HL-60/S4 treated with phorbol 12-myristate 13-acetate at 8.2 ng/mL for 4 days and 3 days (cell line): Measurements from ENCODE around the gene ITGB7.

ENCODE experiments used
- in situ Hi-C: fragments of 300-500 bp; cut with MboI; formaldehyde crosslinking; loops from 2 replicates; pipeline ENCODE4 v1.15.0; 2022; ENCODE audit warnings: low sequenced_read_pairs

Gene ITGB7

DNA sequence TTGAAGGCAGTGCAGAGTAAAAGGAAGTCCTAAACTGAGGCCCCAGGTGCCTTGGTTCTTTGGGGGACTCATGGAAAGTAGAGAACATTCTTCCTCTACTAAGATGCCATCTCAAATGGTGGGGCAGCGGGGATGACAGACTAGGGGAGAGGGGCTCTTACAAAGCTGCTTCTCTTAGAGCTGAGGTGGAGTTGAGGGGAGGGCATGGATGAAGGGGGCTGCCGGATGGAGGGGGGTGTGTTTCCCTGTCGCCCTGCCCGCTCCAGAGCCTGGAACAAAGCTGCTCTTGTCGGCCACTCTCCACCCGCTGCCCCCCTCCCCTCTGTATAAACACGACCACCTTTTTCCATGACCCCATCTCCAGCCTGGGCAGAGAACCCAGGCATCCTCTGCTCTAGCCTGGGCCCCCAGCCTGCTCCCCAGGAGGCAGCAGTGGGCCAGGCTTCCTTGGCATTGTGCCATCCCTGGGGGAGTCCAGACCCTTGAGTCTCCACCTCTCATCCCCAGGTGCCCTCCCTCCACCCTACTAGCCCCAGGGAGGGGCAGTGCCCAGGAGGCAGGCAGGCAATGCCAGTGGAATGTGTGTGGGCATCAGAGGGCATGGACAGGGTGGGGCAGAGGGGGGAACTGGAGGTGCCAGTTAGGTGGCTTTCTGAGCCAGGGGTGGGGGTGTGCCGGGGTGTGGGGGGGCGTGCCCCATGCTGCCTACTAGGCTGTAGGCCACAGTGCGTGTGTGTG lies 23.2 kb upstream of the ITGB7 start:
- in situ Hi-C loops: no loop called here

DNA sequence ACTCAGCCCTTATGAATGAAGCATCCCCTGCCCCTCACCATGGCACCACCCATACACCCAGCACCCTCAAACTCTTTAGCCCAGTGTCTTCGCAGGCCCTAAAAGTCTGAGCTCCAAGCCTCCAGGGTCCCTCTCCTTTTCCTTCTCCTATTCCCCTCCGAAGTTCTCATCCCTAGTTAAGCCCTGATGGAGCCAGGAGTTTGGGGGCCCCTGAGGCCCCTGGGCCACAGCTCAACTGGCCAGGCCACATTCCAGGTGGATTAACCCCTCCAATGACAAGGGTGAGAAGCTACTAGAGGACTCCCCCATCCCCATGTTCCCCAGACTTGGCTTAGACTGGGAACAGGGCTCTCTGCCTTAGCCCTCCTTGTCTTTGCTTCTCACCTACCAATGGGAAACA lies 22.4 kb upstream of the ITGB7 start:
- in situ Hi-C loops: no loop called here

DNA sequence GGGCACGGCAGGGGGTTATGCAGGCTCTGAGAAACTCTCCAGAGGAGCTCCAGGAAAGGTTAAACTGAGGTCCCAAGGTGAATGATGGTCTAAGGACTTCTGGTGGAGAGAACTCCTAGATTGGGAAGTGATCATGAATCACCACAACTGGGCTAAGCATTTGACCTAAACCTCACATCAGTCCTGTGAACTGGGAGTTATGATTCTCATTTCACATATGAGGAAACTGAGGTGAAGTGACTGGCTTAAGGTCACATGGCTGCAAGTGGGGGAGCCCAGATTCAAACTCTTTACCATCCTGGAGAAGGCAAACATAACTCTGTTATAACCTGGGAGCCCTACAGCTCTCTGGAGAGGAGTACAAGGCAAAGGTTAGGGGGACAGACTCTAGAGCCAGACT lies 20.8 kb upstream of the ITGB7 start:
- in situ Hi-C loops: no loop called here

DNA sequence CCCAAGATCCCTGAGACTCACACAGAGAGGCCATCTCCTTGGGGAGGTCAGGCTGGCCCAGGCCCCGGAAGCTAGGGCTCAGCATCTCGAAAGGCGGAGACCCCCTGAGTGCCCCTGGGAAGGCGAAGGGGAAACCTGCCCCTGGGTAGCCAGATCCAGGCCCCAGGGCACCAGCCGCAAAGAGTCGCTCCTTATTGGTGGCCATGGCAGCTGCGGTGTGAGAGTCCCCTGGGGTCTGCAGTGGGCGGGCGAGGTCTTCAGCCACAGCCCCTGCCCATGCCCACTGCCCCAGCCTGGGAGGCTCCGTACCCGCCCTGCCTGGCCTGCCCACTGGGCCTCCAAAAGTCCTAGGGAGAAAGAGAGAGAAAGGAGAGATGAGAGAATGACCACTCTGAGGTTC lies 20.3 kb upstream of the ITGB7 start:
- in situ Hi-C loops: no loop called here

DNA sequence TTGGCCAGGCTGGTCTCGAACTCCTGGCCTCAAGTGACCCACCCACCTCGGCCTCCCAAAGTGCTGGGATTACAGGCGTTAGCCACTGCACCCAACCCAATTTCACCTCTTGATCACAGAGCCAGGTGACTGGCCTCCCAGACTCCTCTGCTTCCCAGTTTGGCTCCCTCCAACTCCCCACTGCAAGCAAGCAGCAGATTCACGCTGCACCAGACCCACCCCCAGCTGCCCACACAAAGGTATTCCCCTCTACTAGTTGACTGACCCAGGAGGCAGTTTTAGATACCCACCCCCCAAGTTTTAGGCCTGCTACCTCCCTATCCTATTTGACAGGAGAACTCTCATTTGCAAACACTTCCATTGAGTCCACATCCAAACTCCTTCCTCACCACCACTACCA lies 19.8 kb upstream of the ITGB7 start:
- in situ Hi-C loops: no loop called here

DNA sequence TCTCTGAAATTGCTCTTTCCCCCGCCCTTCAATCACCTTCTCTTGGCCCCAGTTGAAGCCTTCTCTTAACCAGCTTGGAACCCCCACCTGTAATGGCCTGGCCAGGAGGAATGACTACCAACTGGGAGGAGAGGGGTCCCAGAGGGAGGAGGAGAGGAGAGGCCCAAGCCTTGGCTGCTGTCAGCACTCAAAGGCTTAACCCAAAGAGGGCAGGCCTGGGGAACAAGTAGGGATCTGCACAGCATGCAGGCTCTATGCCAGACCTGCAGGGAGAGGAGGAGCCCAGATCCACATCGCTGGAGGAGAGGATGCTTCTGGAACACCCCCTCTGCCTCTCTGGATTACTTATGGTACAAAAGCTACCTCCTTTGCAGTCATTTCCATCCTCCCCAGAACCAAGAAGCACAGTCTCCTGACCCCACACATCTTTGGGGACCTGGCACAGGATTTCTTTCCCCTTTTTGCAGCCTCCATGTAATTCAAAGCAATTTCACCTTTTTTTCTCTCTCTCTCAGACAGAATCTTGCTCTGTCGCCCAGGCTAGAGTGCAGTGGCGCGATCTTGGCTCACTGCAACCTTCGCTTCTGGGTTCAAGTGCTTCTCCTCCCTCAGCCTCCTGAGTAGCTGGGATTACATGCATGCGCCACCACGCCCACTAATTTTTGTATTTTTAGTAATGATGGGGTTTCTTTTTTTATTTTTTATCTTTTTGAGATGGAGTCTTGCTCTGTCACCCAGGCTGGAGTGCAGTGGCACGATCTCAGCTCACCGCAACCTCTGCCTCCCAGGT lies 18.8 kb upstream of the ITGB7 start:
- in situ Hi-C loops: no loop called here

DNA sequence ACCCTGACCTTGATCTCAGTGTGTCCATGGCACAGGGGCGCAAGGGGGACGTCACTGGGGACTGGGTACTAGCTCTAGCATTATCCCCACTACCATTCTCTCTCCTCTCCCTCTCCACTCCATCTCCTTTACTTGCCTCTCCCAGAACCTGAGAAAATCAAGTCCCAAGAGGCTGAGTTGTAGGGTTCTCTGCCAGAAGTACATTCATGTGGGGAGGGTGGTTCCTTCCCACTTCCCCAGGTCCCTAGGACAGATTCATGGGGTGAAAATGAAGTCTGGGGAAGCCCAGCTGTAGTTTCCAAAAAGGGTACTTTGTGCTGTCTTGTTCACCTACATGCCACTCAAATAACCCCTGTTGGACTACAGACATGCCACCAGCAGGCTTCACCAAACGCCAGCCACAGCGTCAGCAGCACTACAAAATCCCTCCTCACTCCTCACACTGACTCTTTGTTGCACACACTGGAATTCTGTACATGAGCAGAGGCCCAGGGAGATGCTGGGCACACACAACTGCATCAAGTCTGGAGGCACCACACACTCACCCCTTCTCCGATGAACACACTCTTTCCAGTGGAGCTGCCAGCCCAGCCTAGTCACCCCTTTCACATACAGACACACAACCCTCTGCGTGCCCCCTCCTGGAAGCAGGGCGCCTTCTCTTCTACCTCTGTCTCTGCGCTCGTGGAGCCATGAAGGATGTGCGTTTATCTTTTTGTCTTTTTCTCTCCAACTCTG lies 18.0 kb upstream of the ITGB7 start:
- in situ Hi-C loops: no loop called here

DNA sequence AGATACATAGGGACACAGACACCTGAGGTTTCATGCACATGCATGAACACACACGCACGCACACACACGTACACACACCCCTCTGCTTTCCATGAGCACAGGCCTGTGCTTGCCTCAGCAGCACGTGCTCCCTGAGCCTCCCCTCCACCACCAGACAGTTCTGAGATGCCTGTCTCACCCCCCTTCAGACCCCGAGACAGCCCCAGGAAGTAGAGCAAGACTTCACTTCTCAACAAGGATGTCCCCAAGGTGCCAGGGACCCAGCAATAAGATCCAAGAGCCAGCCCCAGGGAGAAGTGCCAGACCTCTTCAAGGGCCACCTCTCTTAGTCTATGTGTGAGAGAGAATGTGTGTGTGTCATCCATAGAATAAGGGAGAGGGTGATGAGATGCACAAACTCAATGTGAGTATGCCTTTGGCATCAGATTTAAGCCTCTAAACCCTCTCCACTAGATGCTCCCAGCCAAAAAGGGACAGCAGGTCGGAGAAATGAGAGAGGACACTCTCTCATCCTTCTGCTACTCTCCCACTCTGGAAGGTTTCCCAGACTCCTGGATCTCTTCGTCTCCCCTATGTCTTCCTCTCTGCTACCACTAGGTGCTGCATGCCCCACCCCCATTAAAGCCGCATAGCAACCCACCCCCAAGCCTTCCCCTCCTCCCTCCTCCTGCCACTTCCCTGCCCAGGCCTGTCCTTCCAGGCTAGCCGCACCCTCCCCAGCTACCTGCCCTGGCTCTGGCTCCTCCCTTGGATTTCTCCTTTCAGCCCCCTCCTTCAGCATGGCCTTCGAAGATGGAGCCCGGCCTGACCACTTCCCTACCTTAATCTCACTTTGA lies 17.2 kb upstream of the ITGB7 start:
- in situ Hi-C loops: no loop called here

DNA sequence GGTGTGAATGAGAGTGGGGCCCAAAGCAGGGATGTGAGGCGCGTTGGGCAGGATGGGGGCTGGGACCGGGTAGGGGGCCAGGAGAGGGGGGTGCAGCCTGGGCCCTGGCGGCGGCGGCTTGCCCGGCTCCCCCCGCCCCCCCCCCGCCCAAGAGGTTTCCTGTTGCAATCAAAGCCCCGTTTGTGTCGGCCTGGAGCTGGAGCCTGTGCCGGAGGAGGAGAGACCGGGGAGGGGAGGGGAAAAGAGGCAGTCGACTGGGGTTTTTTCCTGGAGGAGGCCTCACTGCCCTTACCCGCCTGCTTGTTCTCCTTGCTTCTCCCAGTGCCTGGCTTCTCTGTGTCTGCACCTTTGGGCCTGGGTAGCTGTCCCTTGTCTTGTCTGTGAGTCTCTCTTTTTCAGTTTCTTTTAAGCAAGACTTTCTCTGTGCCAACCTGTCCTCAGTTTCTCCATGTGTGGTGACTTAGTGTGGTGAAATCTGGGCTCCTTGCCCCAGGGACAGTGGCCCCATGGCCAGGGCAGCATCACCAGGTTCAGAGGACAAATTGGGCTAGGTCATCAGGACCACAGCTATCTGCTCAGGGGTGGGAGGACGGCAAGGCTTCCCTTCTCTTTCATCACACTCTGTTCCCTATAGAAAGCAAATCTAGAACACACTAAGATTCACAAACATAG lies 16.5 kb upstream of the ITGB7 start:
- in situ Hi-C loops: no loop called here

DNA sequence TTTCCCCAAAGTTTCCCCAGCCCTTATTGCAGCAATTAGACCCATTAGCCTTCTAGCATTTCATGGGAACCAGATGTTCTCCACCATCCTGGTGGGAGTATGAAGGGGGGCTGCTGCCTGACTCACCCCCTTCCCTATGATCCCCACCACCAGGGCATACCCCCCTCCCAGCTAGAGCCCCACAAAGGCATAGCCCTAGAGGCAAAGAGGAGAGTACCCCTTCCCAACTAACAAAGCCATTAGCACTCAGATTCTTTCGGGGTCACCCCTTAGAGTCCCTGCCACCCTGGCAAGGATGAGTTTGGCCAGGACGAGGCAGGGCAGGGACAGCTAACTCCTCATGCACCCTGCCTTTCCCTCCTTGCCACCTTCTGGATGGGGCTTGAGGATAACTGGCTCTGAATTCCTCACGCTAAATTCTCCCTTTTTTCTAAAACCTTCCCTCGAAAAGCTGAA lies 15.8 kb upstream of the ITGB7 start:
- in situ Hi-C loops: no loop called here

DNA sequence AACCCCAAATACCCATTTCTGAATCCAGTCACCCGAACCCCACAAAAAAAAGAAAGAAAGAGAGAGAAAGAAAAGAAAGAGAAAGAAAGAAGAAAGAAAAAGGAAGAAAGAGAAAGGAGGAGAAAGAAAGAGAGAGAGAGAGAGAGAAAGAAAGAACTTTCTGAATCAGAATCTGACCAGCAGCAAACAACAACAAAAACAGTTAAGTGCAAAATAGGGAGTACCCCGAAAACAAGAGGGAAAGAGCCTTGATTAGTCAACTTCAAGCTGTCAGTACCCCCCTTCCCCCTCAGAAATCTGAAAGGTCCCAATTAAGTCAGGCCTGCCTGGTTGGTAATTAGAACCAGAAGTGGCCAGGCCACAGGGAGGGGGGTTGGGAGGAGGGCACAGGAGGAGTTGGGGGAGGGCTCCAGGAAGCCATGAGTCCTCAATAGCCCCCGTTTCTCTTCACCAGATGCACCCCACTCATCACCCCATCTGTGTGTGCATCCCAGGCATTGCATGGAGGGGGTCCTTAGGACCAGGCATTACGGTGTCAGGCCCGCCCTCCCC lies 15.2 kb upstream of the ITGB7 start:
- in situ Hi-C loops: no loop called here

DNA sequence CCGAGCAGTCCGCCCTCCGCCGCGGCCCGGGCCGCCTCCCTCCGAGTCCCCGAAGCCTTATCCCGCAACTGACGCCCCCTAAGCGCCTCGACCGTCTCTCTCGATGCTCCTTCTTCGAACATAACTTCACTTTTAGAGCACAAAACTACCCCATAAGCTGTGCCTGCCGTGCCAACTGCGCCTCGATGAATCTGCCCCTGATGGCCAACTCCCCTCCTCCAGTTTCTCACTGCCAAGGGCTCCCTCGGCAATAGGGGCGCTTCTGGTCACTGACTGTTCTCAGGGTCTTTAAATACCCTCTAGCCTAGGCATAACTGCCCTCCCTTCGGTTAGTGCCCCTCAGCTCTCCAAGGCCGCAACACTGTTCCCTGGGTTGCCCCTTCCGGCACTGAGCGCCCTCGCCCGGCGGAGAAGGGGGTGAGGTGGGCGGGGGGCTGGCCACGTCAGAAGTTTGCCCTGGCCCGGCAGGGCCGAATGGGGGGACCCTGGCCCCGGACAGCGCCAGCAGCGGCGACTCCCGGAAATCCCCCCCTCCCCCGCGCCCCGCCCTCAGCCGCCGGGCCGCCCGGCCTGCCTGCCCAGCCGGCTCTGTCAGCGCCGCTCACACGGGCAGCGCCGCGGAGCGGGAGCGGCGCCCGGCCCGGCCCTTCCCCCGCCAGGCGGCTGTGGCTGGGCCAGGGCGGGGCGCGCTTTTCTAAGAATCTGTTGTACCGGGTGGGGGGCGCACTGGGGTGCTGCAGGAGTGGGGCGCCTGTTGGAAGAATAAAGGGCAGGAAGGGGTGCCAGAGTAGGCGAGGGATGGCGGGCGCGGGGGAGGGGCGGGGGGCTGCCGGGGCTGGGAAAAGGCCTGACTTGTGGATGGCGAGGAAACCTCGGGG lies 14.4 kb upstream of the ITGB7 start:
- in situ Hi-C loops: no loop called here

DNA sequence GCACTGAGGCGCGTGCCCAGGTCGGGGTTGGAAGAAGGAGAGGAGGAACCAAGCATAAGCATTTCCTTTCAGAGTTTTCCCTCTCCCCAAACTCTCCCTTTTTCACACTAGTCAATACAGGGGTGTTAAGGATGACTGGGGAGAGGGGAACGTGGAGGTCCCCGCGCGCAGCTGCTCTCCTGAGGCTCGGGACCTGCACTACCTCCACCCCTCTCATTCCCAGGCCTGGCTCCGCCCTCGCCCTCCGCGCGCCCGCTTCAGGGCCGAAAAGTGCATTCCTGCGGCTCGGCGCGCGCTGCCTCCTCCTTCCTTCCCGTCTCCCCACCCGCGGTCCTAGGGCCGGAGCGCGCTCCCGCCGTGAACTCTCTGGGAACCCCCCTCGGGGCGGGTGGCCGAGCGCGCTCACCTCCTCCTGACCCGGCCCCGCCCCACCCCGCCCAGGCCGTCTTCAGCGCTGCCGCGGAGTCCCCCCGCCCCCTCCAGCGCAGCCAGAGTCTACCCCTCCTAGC lies 13.7 kb upstream of the ITGB7 start:
- in situ Hi-C loops: no loop called here

DNA sequence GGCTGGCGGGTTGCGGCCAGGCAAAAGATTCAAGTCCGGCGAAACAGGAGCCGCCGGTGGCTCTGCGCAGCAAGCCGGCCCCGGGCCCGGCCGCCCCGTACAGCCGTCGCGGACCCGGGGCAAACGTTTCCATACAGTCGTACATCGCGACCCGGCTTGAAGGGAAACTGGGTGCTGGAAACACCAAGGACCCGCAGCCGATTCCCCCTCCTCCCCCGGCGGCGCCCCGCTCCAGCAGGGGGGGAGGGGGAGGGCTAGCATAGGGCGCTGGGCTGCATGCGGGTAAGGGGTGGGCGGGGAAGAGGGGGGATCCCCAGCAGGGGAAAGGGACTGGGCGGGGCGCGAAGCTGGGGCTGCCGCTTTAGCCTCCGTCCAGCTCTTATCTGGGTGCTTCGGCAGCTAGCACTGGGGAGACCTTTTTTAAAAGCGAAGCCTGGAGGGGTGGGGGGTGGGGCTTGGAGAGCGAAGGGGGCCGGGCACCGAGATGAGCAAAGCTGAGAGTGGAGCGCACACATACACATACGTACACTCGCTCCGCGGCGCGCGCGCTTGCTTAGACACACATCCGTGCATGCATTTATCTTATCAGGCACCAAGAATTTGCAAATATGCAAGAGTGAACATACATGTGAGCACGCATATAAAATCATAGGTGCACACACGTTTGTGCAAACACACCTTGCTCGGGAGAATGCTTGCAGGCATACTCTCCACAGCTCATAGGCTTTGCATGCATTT lies 13.1 kb upstream of the ITGB7 start:
- in situ Hi-C loops: no loop called here

DNA sequence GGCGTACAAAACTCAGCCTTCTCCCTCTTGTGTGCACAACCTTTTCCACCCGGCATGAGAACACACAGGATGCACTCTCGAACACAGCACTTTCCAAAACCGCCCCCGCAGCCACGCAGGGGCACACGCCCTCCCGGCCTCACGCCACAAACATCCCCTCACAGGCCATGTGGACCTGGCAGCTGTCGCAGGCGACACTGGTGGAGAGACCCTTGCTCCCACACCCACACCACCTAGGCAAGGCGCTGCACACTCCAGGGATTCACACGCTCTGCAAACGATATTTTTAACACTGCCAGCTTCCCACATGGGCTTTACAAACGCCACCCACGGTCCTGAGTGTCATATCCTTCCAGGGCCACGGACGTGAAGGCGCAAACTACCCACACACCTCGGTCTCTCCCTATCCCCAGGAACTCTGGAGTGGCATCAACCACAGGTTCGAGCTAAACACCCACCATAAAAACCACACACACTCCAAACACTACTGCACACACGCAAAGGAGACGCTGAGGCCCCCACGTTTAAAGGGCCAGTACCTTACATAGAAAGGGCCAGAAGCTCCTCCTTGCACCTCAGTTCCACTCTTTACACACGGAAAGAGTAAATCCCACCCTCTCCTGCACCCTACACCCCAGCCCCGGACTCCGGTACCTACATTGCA lies 12.4 kb upstream of the ITGB7 start:
- in situ Hi-C loops: no loop called here

DNA sequence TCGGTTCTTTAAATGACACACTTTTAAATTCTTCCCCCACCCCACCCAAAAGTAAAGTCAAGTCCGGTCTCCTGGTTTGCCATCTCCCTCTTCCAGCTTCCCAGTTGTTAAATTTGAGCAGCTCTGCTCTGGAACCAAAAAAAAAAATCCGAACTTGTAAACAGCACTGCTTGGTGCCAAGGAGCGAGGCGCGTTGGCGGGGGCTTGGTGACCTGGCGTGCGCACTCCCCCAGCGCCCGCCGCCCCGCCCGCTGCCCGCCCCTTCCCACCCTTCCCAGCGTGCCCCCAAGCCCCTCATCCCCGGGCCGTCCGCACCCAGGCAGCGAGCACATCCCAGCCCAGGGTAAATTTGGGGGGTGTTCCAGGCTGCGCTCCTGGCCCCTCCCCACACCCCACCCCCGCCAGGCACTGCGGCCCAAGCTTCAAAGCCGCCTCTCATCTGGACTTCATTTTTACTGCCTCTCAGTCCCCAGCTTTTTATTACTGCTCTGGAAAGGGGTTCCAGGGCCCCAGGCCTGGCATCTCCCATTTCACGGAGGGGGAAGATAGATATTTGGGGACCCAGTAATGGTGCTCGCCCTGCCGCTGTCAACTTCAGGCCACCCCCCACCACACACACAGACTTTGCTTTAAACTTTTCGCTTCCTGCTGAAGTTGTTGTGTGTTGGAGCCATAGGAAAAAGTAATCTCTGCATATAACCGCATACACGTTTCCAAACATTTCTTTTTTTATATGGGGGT lies 11.7 kb upstream of the ITGB7 start:
- in situ Hi-C loops: no loop called here

DNA sequence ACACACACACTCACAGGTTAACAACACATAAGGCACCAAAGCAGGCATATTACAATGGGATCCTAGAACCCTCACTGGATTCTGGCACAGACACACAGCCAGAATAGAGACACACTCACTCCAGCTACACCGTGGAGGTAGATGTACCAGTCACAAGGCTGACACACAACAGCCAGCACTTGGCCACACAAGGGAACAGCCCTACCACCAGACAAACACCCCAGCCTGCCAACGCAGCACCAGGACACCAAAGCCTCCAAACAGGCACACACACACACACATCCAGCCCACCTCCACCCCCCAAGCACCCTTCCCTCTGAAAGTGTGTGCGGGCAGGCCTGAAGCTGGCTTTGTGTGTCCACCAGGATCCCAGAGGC lies 10.9 kb upstream of the ITGB7 start:
- in situ Hi-C loops: no loop called here
